ENCODE data around the gene HSH2D. TPM values are rescaled to one million over a fixed set of nuclear protein-coding genes. Genes with fewer than 3 reads are reported as not detected.

Gene HSH2D
- total RNA-seq, 1 donor from 2014 or later, result 0.74 TPM

GRCh38 chr19:16205205-16206045, 61.9 kb downstream of the HSH2D start:
- no peak overlapping the region for H3K27ac ChIP-seq
- DNase-seq (ENCODE audit: extremely low spot score in 2 of 2), result no peak
- intact Hi-C loops (cut with DNase I), result no loop called here

GRCh38 chr19:16206046-16206605, 62.6 kb downstream of the HSH2D start:
- Histone ChIP-seq H3K27ac (no peak overlapping the region), H3K27me3 (no peaks in the 10 kb centered on the region), H3K9me3 (no peaks in the 10 kb centered on the region), H3K4me1 (peaks cover 4% of the 10 kb centered on the region), H3K4me3 (no peak overlapping the region), H3K36me3 (peaks cover 0 to 55% of the 10 kb centered on the region in 2 donors)
- intact Hi-C loops (cut with DNase I), result no loop called here
- DNase-seq (ENCODE audit: extremely low spot score in 2 of 2), result no peak
- no peak for TF ChIP-seq CTCF (IDR thresholded peaks at IDR 0.05)
- no peak for TF ChIP-seq POLR2AphosphoS5 (IDR thresholded peaks at IDR 0.05; ENCODE audit: insufficient read depth in 1 of 2, low read depth in 1 of 2)
- TF ChIP-seq POLR2A (IDR thresholded peaks at IDR 0.05), result no peak

More at GRCh38 chr19:16205205-16206045, 61.9 kb downstream of the HSH2D start:
- Histone ChIP-seq H3K27me3 (no peaks in the 10 kb centered on the region), H3K9me3 (no peaks in the 10 kb centered on the region), H3K4me1 (peaks cover 10% of the 10 kb centered on the region), H3K36me3 (peaks cover 0 to 54% of the 10 kb centered on the region in 2 donors), H3K4me3 (no peak overlapping the region)
- no peak for TF ChIP-seq CTCF (IDR thresholded peaks at IDR 0.05)
- TF ChIP-seq POLR2AphosphoS5 (IDR thresholded peaks at IDR 0.05; ENCODE audit: insufficient read depth in 1 of 2, low read depth in 1 of 2), result no peak
- no peak for TF ChIP-seq POLR2A (IDR thresholded peaks at IDR 0.05)

- no peak overlapping the region for H3K27ac ChIP-seq
- H3K4me1 ChIP-seq, result peaks cover 4% of the 10 kb centered on the region
- TF ChIP-seq POLR2A (IDR thresholded peaks at IDR 0.05), result no peak
- TF ChIP-seq CTCF (IDR thresholded peaks at IDR 0.05), result no peak
- no peak for TF ChIP-seq POLR2AphosphoS5 (IDR thresholded peaks at IDR 0.05; ENCODE audit: insufficient read depth in 1 of 2, low read depth in 1 of 2)
- H3K4me3 ChIP-seq, result no peak overlapping the region
- DNase-seq (ENCODE audit: extremely low spot score in 2 of 2), result no peak
- no peaks in the 10 kb centered on the region for H3K9me3 ChIP-seq
- intact Hi-C loops (cut with DNase I), result no loop called here
- H3K27me3 ChIP-seq, result no peaks in the 10 kb centered on the region
- peaks cover 0 to 60% of the 10 kb centered on the region in 2 donors for H3K36me3 ChIP-seq
These were observed 63.2 kb downstream of the HSH2D start for GRCh38 chr19:16206637-16207036.

GRCh38 chr19:16207063-16207462, 63.6 kb downstream of the HSH2D start:
- Histone ChIP-seq H3K4me1 (peaks cover 4% of the 10 kb centered on the region), H3K36me3 (peaks cover 0 to 62% of the 10 kb centered on the region in 2 donors), H3K9me3 (no peaks in the 10 kb centered on the region), H3K27ac (no peak overlapping the region), H3K27me3 (no peaks in the 10 kb centered on the region), H3K4me3 (no peak overlapping the region)
- no peak for TF ChIP-seq CTCF (IDR thresholded peaks at IDR 0.05)
- TF ChIP-seq POLR2AphosphoS5 (IDR thresholded peaks at IDR 0.05; ENCODE audit: insufficient read depth in 1 of 2, low read depth in 1 of 2), result no peak
- TF ChIP-seq POLR2A (IDR thresholded peaks at IDR 0.05), result no peak
- no peak for DNase-seq (ENCODE audit: extremely low spot score in 2 of 2)
- intact Hi-C loops (cut with DNase I), result no loop called here
